ENCODE results near the gene GTF2H2C_2.
A peak's percentile ranks its signal among the peaks of the same experiment; 100 is the strongest.
"Not testable (repeated sequence)": the region's sequence is repeated elsewhere in the genome, so short reads cannot be mapped to it uniquely, and the experiment has no call there.

The GTF2H2C_2 gene

DNA sequence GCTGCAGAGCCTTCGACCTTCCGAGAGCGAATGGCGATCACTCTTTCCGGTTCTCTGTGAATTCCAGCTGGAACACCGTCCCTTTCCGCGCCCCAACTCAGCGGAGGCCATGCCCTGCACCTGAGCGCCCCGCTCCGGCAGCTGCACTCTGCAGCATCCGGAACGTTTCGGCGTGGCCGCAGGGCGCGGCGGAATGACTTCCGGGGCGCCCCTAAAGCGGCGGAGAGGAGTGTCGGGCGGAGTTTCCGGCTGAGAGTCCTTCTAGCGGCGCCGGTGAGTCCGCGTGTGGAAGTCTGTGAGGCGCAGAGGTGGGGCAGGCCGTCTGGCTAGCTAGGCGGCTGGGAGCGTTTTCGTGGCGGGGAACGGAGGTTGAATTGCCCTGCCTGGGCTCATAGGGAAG, at the start of gene GTF2H2C_2:
Gene GTF2H2C_2, plus strand, starts transcription at position 252 of the 400 bp plus-strand sequence.
- not testable (repeated sequence) for DNase-seq (ENCODE audit: low read depth)

DNA sequence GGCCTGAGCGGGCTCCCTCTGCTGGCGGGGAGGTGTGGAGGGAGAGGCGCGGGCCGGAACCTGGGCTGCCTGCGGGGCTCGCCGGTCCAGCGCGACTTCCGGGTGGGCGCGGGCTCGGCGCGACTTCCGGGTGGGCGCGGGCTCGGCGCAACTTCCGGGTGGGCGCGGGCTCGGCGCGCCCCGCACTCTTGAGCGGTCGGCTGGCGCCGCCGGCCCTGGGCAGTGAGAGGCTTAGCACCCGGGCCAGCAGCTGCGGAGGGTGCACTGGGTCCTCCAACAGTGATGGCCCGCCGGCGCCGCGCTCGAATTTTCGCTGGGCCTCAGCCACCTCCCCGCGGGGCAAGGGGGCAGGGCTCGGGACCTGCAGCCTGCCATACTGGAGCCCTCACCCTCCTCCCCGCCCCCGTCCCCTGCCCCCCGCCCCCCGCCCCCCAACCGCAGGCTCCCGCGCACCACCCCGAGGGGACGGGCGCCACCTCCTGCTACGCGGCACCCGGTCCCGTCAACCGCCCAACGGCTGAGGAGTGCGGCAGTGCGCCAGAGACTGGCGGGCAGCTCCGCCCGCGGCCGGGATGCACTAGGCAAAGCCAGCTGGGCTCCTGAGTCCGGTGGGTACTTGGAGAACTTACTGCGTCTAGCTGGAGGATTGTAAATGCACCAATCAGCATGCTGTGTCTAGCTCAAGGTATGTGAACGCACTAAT, 14.0 kb upstream of the GTF2H2C_2 start:
- DNase-seq (ENCODE audit: low read depth) = peak; percentile 69

DNA sequence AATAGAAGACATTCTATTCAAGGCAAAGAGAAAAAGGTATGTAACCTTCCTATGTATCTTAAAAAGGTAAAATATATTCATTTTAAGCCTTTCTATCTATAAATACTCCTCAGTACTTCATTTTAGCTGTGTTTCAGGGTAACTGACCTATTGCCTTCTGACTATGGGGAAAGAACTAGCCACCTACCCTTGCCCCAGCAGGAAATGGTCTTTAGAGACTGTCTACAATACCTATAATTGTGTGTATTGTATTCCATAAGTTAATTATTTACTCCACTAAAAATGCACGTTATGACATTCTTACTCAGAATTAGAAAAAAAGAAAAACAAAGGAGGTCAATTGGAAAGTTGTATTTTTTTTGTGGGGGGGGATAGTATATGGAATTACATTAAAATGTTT, 6.2 kb downstream of the GTF2H2C_2 start:
- not testable (repeated sequence) for DNase-seq (ENCODE audit: low read depth)

DNA sequence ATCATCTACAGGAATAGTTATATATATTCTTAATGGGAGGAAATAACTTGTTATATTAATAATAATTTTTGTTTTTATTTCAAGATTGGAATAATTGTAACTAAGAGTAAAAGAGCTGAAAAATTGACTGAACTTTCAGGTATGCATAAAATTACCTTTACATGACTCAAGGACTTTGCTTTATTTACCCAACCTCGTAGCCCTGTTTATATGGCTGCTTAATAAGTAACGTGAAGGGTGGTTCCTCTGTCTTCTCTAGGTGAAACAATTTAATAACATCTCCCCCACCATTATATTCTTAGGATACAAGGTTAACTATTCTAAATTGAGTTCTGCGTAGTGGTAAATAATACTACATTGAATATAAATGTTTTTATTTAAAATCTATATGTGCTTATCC, 8.0 kb downstream of the GTF2H2C_2 start:
- not testable (repeated sequence) for DNase-seq (ENCODE audit: low read depth)

DNA sequence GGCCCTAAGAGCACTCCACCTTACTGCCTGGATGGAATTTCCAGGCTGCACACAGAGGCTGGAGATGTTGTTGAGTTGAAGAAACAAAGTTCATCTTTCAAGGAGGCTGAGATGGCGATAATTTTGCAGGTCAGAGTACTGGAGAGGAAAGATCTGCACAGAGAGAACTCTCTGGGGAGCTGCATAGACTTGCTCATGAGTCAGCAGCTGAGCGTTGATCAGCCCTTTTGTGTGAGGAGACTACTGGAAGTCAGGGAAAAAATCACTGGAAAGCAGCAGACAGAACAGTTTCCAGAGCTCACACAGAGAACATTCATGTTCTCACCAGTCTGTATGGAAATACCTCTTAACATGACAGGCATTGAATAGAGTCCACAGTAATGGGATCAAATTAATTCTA, 23.4 kb downstream of the GTF2H2C_2 start:
- not testable (repeated sequence) for DNase-seq (ENCODE audit: low read depth)

DNA sequence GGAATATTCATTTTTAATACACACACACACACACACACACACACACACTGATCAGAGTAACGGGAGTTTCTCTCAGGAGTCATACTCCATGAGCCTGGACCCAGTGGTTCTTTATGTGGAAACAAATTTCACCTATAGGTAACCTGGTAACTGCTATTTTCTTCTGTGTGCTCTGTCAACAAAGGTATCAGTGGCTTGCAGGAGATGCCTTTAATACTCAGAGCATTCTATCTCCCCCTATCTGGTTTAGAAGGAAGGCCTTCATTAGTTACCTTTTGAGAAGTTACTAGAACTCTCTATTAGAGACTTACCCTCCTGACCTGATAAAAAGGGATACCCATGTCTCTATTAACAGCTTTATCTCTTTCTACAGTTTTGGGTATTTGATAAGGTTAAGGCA, 34.4 kb downstream of the GTF2H2C_2 start:
- not testable (repeated sequence) for DNase-seq (ENCODE audit: low read depth)

DNA sequence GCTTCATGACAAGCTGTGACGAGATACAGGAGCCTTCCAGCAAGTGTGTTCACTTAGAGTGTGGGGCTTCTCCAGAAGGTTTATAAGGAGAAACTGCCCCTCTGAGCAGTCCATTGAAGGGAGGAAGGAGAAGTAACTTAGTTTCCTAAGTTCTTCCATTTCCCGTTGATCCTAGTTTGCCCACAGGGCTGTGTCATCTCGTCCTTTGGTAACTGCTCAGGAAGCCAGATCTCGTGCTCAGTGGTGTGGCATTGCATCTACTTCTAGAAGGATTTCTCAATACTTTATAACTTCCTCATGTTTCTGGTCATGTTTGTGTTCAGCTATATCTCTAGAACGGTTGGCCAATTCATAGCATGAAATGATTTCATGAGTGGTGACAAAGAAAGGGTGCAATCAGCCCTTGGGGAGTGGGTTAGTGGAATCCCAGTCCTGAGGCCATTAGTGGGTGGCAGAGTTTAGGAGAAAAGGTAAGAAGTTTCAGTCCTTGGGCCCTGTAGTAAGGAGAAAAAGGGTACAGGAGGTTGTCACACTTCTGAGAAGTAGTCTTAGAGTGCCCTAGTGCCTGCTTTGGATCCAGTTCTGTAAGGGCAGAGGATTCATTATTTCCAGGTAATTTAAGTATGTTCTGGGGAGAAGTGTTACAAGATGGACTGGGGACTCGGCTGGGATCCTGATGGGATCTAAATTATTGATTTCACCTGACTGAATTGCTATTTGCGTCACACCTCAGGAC, 36.2 kb downstream of the GTF2H2C_2 start:
- DNase-seq (ENCODE audit: low read depth) = not testable (repeated sequence)

DNA sequence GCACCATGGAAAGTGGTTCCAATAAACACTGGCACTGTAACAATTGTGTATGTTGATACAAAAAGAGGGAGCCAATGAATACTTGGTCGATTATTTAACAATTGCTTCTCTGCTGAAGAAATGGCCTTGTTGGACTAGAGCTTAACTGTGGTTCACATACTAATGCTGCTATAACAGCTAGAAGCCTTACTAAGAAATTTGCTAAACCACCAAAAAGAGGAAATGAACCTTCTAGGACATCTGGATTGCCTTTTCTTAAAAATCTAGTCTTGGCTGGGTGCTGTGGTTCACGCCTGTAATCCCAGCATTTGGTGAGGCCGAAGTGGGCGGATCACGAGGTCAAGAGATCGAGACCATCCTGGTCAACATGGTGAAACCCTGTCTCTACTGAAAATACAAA, 41.9 kb downstream of the GTF2H2C_2 start:
- DNase-seq (ENCODE audit: low read depth) = not testable (repeated sequence)

DNA sequence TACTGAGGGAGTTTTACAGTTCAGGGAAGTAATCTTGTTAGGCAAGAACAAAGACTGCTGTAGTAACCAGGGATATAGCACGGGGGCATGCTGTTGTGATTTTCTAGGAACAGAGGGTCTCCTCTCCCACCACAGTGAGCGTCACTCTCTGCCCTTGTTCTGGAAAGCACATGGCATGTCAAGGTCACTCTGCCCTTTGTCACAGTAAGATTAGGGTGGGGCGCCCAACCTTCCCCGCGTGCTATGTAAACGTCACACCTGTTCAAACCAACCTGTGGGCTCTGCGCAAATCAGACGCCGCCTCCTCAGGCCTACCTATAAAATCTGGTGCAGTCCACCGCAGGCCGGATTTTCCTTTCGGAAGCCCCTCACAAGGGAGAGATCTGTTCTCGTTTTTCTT, 44.0 kb downstream of the GTF2H2C_2 start:
- not testable (repeated sequence) for DNase-seq (ENCODE audit: low read depth)

DNA sequence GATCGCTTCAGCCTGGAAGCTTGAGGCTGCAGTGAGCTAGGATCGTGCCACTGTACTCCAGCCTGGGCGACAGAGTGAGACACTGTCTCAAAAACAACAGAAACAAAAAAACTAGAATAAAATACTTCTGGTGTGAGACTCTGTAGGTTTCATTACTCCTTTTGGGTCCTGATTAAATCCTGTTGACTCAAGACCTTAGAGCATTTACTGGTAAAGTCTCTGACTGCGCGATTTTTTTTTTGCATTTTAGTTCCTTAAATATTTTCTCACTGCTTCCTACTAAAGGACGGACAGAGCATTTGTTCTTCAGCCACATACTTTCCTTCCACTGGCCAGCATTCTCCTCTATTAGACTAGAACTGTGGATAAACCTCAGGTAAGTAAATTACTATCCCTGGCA, 46.8 kb downstream of the GTF2H2C_2 start:
- not testable (repeated sequence) for DNase-seq (ENCODE audit: low read depth)

DNA sequence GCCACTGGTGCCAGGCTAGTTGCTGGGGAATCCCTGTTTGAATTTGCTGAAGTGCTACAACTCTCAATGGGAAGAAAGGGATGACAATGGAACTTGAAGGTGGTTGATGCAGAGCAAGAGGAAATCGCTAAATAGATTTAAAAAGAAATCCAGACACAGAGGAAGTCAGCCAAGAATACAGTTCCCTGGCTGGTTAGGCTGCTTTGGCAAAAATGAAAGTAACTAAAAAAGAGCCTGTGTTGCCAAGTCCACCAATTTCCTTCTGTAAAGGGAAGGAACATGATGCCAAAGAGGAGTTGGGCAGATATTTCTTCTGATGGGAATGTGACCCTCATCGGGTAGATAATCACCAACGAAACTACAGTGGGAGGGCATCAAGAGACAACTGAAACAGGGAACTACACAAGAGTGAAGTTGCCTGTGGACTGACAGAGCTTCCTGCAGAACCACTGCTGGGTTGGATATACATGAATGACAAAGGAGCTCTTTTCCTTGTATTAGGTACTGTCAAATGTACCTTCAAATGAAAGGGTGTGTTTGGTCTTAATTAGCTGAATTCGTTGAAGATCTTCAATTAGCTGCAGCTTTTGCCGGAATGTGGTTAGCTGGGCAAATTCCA, 49.0 kb downstream of the GTF2H2C_2 start:
- DNase-seq (ENCODE audit: low read depth) = not testable (repeated sequence)

DNA sequence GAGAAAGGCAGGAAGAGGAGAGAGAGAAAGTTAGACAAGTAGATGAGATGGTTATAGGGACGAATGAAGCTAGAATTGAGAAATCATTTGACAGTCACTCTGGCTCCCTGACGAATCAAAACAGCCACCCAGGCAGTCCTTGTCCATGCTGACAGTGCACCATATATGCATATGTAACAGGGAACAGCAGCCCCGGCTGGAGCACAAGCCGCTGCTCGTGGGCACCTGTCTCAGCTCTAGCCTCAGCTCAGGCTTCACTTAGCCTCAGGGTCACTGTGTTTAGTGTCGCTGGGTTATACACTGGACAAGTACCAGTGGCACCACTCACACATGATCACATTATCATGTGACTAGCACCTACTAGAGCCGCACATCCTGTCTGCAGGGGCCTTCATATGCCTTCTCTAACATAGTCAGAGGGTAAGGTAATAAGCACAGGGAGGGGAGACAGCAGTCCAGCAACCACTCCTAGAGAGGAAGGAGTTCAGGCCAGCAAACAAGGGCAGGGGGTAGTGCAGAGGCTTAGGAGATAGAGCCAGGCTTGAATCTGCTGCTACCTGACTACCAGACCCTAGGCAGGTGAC, 54.9 kb downstream of the GTF2H2C_2 start:
- DNase-seq (ENCODE audit: low read depth) = not testable (repeated sequence)

All from stimulated activated CD8-positive, alpha-beta memory T cell treated with anti-CD3 and anti-CD28 coated beads, Interleukin-4, amount 100 ng/mL, for 24 hours (primary cell).